NK-92 treated with Interleukin-12 subunit alpha and Interleukin-12 subunit beta, amount 100 ng/mL, for 24 hours (cell line): Measurements from ENCODE around the gene C2orf68.
"Not testable (repeated sequence)": the region's sequence is repeated elsewhere in the genome, so short reads cannot be mapped to it uniquely, and the experiment has no call there.

ENCODE experiments used
- DNase-seq: peaks from one replicate; lab custom pipeline; 2025; lab: John Stamatoyannopoulos, UW

Gene C2orf68

DNA sequence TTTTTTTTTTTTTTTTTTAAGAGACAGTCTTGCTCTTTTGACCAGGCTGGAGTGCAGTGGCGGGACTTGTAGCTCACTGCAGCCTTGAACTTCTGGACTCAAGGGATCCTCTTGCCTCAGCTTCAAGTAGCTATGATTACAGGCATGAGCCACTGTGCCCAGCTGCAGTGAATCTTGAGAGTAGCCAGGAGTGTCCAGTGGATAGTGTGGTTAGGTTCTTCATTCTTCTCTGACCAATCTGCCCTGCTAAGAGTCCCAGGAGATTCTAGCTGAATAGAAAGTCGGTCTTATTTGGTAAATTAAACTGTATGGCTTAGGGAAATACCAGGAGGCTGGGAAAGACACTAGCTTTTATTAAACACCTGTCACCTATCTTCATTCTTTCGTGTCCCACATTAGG lies 19.4 kb upstream of the C2orf68 start:
- DNase-seq: no peak

DNA sequence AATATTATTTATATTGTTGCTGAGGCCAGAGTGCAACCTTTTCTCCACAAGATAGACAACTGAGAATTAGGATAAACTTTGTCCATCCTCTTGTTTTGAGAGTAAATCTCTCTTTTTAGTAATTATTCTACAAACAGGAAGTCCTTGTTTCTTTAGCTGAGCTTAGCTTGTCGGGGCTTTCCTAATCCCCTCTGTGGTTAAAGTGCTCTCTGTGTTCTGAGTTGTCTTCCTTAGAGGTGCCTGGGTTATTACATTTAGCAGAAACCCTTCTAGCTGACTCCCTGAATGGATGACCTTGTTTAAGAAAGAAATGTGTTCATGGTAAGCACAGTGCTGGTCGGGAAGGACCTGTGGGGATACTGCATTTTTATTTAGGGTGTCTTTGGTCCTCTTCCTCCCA lies 16.8 kb upstream of the C2orf68 start:
- no peak for DNase-seq

DNA sequence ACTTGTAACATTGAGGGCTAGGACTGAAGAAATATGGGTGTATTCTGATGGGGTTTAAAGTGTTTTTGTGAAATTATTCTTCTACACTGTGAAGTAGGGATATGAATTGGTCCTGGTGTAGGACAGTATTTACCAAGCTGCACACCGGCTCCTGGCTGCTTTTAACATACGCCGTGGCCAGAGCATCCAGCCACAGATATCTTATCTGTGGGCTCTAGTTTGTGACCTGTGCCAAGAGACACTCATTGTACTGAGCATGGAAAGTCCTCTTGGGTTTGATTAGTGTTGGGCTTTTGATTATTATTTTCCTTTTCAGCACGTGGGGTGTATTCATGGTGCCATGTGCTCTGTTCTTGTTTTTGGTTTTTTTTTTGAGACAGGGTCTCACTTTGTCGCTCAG lies 12.1 kb upstream of the C2orf68 start:
- DNase-seq: no peak

DNA sequence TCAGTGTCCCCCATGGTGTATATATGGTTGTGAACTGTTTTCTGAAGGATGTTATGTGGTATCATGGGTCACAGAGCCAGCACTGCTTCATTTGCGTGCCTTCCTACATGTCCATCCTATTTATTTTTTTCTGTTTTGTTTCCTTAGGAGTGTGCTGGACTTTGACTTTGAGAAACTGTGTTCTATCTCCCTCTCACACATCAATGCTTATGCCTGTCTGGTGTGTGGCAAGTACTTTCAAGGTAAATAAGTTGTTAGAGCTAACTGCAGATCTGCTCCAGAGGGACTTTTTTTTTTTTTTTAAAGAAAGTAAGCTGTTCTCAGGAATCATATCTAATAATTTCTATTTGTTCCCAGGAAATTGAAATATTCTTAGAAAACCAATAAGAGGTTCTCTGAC lies 9.5 kb upstream of the C2orf68 start:
- DNase-seq: no peak

DNA sequence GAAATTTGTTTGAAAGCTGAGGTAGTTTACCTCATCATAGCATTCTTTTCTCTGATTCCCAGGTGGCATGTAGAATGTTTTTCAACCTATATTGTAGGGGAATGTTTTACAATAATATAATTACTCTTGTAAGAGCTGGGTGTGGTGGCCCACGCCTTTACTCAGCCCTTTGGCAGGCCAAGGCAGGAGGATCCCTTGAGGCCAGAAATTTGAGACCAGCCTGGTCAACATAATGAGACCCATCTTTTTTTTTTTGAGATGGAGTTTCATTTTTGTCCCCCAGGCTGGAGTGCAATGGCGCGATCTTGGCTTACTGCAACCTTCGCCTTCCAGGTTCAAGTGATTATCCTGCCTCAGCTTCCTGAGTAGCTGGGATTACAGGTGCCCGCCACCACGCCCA lies 7.8 kb upstream of the C2orf68 start:
- no peak for DNase-seq

DNA sequence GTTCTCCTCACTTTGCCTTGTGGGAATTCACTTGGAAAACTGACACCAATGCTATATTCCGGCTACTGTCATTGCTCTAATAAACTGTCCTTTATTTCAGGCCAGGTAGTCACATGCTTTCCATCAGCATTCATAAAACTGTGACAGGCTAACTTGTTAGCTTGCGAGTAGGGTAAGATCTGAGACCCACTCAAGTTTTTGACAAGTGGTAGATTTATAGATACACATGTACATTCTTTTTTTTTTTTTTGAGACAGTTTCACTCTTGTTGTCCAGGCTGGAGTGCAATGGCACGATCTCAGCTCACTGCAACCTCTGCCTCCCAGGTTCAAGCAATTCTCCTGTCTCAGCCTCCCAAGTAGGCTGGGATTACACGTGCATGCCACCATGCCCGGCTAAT lies 5.9 kb upstream of the C2orf68 start:
- not testable (repeated sequence) for DNase-seq

DNA sequence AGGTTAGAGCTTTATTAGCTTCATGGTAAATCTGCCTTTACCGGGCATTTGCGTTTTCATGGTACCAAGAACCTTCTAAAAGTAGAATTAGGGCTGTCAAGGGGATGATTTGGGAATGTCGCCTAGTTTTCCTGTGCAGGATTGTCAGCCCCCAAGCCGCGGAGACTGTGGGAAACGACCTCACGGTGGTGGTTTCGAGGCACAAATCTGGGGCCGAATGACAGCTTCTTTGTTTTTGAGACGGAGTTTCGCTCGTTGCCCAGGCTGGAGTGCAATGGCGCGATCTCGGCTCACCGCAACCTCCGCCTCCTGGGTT lies 3.5 kb upstream of the C2orf68 start:
- DNase-seq: no peak

DNA sequence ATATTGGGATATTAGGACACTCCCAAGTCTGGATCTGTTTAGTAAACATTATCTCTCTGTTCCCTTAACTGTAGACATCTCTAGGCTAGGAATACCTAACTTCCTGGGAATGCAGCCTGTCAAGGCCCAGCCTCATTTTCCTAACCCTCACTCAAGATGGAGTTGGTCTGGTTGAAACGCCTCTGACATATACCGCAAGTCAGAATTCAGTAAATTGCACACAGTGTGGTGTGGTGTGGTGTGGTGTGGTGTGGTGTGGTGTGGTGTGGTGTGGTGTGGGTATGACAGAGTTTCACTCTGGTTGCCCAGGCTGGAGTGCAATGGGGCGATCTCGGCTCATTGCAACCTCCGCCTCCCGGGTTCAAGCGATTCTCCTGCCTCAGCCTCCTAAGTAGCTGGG lies 2.9 kb upstream of the C2orf68 start:
- DNase-seq: not testable (repeated sequence)

DNA sequence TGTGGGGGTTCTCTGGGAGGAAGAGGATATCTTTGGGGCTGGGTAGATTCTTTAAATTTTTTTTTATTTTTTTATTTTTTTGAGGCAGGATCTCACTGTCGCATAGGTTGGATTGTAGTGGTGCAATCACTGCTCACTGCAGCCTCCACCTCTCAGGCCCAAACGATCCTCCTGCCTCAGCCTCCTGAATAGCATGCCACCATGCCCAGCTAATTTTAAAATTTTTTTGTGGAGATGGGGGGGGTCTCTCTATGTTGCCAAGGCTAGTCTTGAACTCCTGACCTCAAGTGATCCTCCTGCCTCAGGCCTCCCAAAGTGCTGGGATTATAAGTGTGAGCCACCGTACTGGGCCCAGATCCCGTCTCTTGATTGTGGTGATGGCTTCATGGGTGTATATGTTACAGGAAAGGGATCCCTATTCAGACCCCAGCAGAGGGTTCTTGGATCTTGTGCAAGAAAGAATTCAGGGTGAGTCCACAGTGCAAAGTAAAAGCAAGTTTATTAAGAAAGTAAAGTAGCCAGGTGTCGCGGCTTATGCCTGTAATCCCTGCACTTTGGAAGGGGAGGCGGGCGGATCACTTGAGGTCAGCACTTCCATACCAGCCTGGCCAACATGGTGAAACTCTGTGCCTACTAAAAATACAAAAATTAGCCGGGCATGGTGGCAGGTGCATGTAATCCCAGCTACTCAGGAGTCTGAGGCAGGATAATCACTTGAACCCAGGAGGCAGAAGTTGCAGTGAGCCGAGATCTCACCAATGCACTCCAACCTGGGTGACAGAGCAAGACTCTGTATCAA lies 2.0 kb upstream of the C2orf68 start:
- no peak for DNase-seq

DNA sequence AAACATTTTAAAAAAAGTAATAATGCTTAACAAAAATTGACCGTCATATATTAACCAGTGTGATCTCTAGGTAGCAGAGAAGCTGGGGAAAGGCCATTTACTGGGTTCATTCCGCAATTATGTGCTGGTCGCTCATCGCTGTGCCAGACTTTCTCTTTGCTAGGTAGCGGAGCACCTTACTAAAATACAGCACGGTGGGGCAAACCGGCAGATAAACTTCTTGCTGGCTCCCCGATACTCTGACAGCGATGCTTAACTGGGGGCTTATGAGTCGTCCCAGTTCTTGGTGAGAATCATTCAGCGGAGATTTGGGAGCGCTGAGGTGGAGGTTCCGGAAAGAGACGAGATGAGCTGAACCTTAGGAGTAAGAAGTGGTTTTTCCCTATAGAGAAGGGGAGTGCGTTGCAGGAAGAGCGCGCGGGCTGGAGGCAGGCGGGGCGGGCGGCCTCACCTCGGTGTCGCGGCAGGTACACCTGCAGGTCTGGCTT lies 605 bp downstream of the C2orf68 start:
- no peak for DNase-seq

DNA sequence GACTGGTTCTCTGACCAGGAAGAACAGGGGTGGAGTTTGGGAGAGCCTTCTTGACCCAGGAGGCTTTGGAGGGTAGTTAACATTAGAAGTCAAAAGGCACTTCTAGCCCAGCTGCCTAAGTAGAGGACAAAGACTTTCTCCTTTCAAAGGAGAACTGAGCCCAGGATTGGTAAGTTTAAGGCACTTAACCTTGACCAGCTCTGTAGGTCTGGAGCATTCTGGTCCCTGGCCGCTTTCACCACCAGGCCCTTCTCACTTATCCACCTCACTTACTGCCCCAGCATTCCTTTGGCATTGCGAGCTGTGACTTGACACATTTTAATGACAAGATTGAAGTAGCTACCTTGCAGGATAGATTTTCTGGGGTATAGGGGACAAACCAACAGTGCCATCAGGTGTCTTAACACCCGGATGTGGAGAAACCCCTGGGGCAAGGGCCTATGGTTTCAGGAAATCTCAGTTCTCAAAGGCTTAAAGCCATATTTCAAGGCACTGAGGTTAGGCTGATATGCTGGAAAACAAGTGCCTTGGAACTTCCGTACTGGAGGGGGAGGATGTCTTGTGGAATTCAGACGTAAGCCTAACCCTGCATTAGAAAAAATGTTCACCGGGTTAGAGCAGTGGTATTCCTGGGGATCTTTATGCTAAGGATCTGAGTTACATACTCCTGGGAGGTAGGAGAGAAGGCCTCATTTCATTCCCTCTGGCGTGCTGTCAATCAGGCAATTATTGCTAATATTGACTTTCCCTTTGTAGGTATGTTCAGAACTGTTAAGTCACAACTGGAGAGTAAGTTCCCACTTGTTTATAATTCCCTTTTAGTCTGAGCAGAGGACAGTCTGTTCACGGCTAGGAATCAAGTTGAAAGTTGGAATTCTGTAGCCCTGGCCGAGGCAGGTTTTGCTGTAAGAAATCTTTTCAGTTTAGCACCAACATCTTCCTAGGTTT lies 4.3 kb downstream of the C2orf68 start:
- no peak for DNase-seq

DNA sequence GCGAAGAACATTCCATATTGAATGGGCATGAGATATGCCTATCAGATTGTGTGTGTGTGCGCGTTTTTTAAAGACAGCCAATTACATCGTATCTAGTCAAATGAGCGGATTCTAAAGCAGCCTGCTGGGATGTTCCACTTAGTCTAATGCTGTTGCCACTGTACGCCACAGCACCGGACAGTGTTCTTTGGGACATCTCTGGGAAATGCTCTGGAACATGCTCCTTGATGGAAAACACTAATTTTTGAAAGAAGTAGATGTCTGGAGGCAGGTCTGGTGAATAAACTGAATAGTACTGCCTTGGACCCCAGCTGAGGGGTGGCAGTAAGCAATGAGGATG lies 5.8 kb downstream of the C2orf68 start:
- no peak for DNase-seq

DNA sequence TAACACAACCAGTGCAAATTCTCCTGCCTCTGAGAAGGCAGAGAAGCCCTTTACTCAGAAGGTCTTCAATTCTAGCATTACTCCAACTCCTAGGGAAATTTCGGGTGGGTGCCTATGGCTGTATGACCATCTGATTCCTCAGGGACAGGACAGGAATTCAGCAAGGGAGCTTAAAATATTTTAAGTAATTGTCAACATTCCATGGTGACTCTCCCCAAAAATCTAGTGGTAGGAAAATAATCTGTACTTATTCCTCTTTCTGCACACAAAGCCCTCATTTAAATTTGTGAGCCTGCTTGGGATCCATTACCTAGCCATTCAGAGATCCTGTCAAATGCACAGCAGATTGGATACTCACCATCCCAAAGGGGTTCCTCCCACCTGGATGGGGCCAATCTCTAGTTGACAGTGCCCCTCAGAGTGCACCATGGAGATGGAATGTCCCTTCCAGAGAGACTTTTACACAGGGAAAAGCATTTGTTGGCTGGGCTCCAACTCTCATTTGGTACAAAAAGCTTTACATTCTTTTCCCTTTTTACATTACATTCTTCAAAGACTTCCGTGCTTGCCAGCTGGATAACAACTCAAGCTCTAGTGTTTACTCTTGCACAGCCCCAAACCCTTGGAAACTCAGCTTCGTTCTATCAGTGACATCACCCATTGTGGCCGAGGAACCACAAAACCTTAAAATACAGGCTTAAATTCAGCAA lies 6.3 kb downstream of the C2orf68 start:
- DNase-seq: no peak

DNA sequence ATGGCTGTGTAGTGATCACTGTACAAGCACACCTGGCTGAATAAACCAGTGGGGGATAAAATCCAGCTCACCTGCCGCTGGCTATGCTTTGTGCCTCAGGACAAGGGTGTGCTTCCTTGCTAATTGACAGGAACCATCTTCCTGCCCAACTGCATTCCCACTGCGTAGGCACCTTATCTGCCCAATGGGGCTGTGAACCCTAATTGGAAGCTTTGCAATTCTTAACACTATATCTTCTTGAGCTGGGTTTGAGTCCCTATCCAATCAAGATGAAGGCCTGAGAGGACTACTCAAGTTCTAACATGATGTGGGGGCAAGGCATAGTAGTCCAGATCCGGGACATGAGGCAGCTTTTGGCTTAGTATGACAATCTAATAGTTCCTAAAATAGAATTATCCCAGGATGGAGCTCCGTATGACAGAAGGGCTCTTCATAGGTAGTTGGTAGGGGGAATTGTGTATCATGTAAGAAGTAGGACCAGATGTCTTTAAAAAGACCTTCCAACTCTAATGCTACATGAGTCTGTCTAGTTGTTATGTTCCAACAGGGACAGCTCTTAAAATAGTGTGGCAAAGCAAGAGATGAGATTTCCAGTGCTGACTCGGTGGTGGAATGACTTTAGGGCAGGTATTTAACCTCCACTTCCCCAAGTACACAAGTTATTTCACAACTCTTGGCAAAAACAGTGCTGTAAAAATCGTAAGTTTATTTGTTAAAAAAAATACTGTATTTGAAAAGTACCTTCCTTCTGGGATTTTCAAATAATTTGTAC lies 7.1 kb downstream of the C2orf68 start:
- DNase-seq: no peak

DNA sequence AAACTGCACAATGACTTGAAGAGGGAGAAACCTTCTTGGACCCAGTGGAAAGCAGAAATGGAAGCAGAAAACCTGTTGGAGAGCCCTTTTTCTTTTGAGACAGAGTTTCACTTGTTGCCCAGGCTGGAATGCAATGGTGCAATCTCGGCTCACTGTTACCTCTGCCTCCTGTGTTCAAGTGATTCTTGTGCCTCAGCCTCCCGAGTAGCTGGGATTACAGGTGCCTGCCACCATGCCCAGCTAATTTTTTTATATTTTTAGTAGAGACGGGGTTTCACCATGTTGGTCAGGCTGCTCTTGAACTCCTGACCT lies 7.8 kb downstream of the C2orf68 start:
- not testable (repeated sequence) for DNase-seq

DNA sequence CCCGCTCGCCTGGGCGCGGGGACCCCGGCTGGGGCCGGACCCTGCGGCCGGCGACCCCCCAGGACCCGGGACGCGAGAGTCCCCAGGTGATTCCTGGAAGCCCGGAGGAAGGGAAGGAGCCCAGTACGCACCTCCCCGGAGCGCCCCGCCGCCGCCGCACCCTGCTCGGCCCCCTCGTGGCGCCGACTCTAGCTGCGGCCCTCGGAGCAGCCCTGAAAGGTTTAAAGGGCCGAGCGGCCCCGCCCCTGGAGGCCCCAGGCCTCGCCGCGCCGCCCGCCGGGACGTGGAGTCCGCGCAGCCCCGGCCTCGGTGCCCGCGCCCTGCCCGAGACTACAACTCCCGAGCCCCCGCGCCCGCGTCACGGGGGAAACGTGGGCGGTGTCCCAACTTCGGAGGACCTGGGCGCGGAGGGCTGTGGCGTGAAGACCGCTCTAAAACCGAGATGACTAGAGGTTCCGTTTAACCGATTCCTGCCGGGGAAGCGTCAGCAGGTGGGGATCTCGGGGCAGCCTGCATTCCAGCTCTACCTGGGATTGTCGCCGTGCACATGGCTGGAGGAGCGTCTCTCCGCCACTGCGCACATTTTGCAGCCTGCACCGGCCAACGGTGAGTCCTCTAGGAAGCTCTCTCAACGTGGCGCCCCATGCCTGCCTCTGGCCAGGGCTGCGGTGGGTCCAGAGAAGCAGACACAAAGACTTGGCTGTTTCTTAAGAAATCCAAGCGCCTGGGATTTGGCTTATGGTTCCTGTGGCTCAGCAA lies 9.2 kb downstream of the C2orf68 start, which contains the start of gene TMEM150A:
Gene TMEM150A (minus strand): TSS at position 223 of the 759 bp plus-strand sequence. CDS start 750 bp downstream, outside the sequence.
- DNase-seq: no peak

DNA sequence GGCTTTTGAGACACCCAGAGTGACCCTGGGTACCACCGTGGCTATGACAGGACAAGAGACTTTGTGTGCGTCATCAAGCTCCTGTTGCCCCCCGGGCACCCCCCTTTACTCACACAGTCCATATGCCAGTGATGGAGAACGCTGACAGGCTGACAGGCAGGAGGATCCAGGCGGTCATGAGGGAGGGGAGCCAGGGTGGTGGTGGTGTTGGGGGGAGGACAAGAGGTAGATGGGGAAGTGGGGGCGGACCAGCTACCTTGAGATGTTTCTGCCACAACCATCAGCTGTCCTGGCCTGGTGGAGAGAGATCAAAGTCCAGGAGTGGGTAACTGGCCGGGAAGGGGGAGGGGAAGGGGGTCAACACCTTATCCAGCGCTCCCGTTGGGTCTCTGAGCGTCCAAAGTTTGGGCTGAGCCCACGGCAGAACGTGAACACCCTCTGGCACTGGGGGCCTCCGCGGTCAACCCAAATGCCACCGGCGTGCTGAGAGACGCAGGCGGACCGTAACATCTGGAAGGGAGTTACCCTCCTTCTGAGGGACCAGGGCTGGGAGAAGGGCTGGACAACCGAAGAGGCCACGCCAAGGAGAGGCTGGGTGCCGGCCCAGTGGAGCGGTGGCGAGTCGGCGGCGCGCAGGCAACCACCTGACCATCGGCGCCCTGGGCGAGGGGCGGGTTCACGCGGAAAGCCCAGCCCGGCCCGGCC lies 9.9 kb downstream of the C2orf68 start:
- no peak for DNase-seq

DNA sequence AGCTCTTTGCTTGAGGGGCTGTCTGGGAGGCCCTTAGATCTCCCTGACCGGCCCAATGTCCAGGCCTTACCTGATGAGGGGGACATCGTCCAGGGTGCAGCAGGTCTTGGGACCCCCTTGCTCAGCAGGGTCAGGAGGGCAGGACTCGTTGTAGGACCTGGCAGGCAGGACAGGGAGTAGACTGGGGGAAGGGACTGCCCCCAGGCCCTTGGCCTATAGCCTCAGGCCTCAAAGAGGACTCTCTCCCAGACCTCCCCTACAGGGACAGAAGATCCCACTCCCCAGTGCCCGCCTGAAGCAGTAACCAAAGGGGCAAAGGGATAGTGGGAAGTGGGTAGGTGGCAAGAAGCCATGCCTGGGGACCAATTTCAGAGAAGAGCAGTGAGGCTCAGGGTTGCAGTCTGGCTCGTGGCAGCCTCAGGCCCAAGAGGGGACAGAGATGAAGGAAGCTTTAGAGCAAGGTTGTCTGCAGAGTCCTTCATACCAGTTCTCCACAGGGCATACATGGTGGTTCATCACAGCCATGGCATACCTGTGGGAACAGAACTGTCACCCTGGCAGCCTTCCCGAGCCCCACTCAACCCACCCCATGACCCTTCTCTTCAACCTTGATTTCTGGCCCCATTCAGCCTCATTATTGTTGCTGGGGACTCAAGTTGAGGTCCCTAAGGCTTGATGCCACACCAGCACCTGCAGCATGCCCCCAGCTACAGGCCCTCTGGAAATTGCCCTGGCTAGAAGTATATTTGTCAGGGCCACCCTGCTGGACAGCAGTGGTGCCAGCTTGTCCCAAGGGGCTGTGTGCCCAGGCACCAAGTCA lies 10.7 kb downstream of the C2orf68 start:
- no peak for DNase-seq

DNA sequence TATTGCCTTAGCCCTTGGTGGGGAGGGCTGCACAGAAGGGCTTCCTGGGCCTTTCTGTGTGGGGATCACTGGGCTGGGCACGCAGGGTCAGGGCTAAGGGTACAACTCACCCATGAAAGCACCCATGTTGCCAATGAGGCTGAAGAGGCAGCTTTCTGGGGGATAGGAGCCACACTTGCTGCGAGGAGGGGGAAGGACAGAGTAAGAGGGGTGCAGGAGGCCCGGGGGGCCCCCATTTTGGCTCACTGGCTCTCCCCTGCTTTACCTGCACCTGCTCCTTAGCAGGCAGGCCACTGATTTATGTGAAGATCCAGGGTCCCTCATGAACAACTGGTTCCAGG lies 11.7 kb downstream of the C2orf68 start:
- DNase-seq: no peak
